Measurements from ENCODE around the gene GPR63. TPM values are rescaled to one million over a fixed set of nuclear protein-coding genes. Genes with fewer than 3 reads are reported as not detected.

GPR63 gene
- total RNA-seq, 1 donor from 2014 or later, result 1.0 TPM

GRCh38 chr6:96872976-96873375, 35.7 kb upstream of the GPR63 start:
- H3K9me3 ChIP-seq (replicated peaks), result no peaks in the 10 kb centered on the region
- no peak overlapping the region for H3K27ac ChIP-seq (replicated peaks)
- H3K4me1 ChIP-seq, result no peaks in the 10 kb centered on the region
- no peaks in the 10 kb centered on the region for H3K36me3 ChIP-seq
- H3K4me3 ChIP-seq, result no peak overlapping the region
- DNase-seq, result no peak
- no peak for TF ChIP-seq CTCF (IDR thresholded peaks at IDR 0.05; ENCODE audit: borderline replicate concordance)
- H3K27me3 ChIP-seq (ENCODE audit: low read depth), result no peaks in the 10 kb centered on the region
- intact Hi-C loops (cut with micrococcal nuclease), result no loop called here

- H3K36me3 ChIP-seq, result no peaks in the 10 kb centered on the region
- intact Hi-C loops (cut with micrococcal nuclease), result no loop called here
- H3K27ac ChIP-seq (replicated peaks), result no peak overlapping the region
- no peaks in the 10 kb centered on the region for H3K9me3 ChIP-seq (replicated peaks)
- H3K4me3 ChIP-seq, result no peak overlapping the region
- no peak for DNase-seq
- no peaks in the 10 kb centered on the region for H3K4me1 ChIP-seq
- TF ChIP-seq CTCF (IDR thresholded peaks at IDR 0.05; ENCODE audit: borderline replicate concordance), result no peak
- peaks cover 9% of the 10 kb centered on the region for H3K27me3 ChIP-seq (ENCODE audit: low read depth)
Measured at GRCh38 chr6:96865055-96865405, 27.8 kb upstream of the GPR63 start.

GRCh38 chr6:96864216-96865054, 27.2 kb upstream of the GPR63 start:
- H3K27ac ChIP-seq (replicated peaks), result no peak overlapping the region
- intact Hi-C loops (cut with micrococcal nuclease), result no loop called here
- H3K4me3 ChIP-seq, result no peak overlapping the region
- H3K9me3 ChIP-seq (replicated peaks), result no peaks in the 10 kb centered on the region
- no peaks in the 10 kb centered on the region for H3K4me1 ChIP-seq
- no peak for DNase-seq
- TF ChIP-seq CTCF (IDR thresholded peaks at IDR 0.05; ENCODE audit: borderline replicate concordance), result no peak
- H3K36me3 ChIP-seq, result no peaks in the 10 kb centered on the region
- H3K27me3 ChIP-seq (ENCODE audit: low read depth), result peaks cover 9% of the 10 kb centered on the region

GRCh38 chr6:96862560-96862959, 25.3 kb upstream of the GPR63 start:
- Histone ChIP-seq H3K27ac (replicated peaks) (no peak overlapping the region), H3K36me3 (no peaks in the 10 kb centered on the region), H3K27me3 (ENCODE audit: low read depth) (peaks cover 9% of the 10 kb centered on the region), H3K4me3 (no peak overlapping the region), H3K4me1 (no peaks in the 10 kb centered on the region), H3K9me3 (replicated peaks) (no peaks in the 10 kb centered on the region)
- no peak for TF ChIP-seq CTCF (IDR thresholded peaks at IDR 0.05; ENCODE audit: borderline replicate concordance)
- DNase-seq, result no peak
- intact Hi-C loops (cut with micrococcal nuclease), result no loop called here

GRCh38 chr6:96861588-96861987, 24.3 kb upstream of the GPR63 start:
- H3K27me3 ChIP-seq (ENCODE audit: low read depth), result peaks cover 9% of the 10 kb centered on the region
- H3K4me3 ChIP-seq, result no peak overlapping the region
- no peak overlapping the region for H3K27ac ChIP-seq (replicated peaks)
- H3K4me1 ChIP-seq, result peaks cover 5% of the 10 kb centered on the region
- intact Hi-C loops (cut with micrococcal nuclease), result no loop called here
- no peak for DNase-seq
- H3K9me3 ChIP-seq (replicated peaks), result no peaks in the 10 kb centered on the region
- H3K36me3 ChIP-seq, result no peaks in the 10 kb centered on the region
- no peak for TF ChIP-seq CTCF (IDR thresholded peaks at IDR 0.05; ENCODE audit: borderline replicate concordance)

All from left ventricle myocardium inferior (tissue), 1 donor.